ENCODE measurements around the gene NFIB. TPM values are rescaled to one million over a fixed set of nuclear protein-coding genes. Genes with fewer than 3 reads are reported as not detected.
A peak's percentile ranks its signal among the peaks of the same experiment; 100 is the strongest.

The NFIB gene
- total and polyA plus RNA-seq, 2 experiments from 2014 or later, result 15.2 to 27.3 TPM

DNA sequence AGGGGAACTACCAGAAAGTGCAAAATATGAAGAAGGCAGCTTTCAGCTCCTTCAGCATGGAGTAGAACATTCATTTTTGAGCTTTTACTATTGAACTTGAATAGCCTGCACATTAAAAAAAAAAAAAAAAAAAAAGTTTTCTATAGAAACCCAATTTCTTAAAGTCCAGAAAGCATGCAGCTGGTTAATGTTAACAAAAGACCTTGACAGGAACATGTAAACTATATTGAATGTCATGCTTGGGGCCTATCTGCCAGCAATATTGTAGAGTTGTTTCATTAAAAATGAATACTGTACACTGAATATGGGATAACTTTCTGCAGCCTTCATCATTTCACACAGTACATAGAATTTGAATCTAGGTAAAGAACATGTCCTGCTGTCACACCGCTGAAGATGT is 230.6 kb downstream of the NFIB start:
- WGBS (ENCODE audit: low lambda C conversion rate, missing lambda C conversion rate), result 90% methylated on average over 1 of the region's 1 CpG
- no peak overlapping the region for H3K4me2 ChIP-seq
- H3K4me1 ChIP-seq (ENCODE audit: insufficient read depth), result peaks cover 9% of the 10 kb centered on the region
- no peak overlapping the region for H2AFZ ChIP-seq
- no peak for DNase-seq (ENCODE audit: low spot score)
- H3K79me2 ChIP-seq, result no peaks in the 10 kb centered on the region
- TF ChIP-seq, protein P1, sequence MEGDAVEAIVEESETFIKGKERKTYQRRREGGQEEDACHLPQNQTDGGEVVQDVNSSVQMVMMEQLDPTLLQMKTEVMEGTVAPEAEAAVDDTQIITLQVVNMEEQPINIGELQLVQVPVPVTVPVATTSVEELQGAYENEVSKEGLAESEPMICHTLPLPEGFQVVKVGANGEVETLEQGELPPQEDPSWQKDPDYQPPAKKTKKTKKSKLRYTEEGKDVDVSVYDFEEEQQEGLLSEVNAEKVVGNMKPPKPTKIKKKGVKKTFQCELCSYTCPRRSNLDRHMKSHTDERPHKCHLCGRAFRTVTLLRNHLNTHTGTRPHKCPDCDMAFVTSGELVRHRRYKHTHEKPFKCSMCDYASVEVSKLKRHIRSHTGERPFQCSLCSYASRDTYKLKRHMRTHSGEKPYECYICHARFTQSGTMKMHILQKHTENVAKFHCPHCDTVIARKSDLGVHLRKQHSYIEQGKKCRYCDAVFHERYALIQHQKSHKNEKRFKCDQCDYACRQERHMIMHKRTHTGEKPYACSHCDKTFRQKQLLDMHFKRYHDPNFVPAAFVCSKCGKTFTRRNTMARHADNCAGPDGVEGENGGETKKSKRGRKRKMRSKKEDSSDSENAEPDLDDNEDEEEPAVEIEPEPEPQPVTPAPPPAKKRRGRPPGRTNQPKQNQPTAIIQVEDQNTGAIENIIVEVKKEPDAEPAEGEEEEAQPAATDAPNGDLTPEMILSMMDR (IDR thresholded peaks at IDR 0.05; ENCODE audit: poor library complexity), result no peak
- TF ChIP-seq EZH2 (IDR thresholded peaks at IDR 0.05; ENCODE audit: borderline replicate concordance) (no peak), EZH2phosphoT487 (IDR thresholded peaks at IDR 0.05; ENCODE audit: low read depth, severe bottlenecking, unreplicated experiment) (no peak)
- no peaks in the 10 kb centered on the region for H3K9me2 ChIP-seq (replicated peaks; ENCODE audit: insufficient read depth)
- no peaks in the 10 kb centered on the region for H3K27me3 ChIP-seq
- H3K4me3 ChIP-seq, result no peak overlapping the region
- no peaks in the 10 kb centered on the region for H3K36me3 ChIP-seq (replicated peaks; ENCODE audit: insufficient read depth, low read depth)
- H3K27ac ChIP-seq, result no peak overlapping the region
- no peaks in the 10 kb centered on the region for H4K20me1 ChIP-seq (ENCODE audit: insufficient read depth, poor library complexity, severe bottlenecking)
- no peaks in the 10 kb centered on the region for H3K9me3 ChIP-seq (ENCODE audit: low read depth)

GRCh38 chr9:14082732-14083131 is 231.2 kb downstream of the NFIB start:
- Histone ChIP-seq H4K20me1 (ENCODE audit: insufficient read depth, poor library complexity, severe bottlenecking) (no peaks in the 10 kb centered on the region), H3K4me2 (no peak overlapping the region), H3K4me1 (ENCODE audit: insufficient read depth) (peaks cover 9% of the 10 kb centered on the region), H3K9me2 (replicated peaks; ENCODE audit: insufficient read depth) (no peaks in the 10 kb centered on the region), H3K27ac (no peak overlapping the region), H3K79me2 (no peaks in the 10 kb centered on the region), H3K4me3 (no peak overlapping the region), H3K27me3 (no peaks in the 10 kb centered on the region), H3K36me3 (replicated peaks; ENCODE audit: insufficient read depth, low read depth) (no peaks in the 10 kb centered on the region), H3K9me3 (ENCODE audit: low read depth) (no peaks in the 10 kb centered on the region), H2AFZ (no peak overlapping the region)
- WGBS (ENCODE audit: low lambda C conversion rate, missing lambda C conversion rate), result 89% methylated on average over 3 of the region's 3 CpGs
- TF ChIP-seq EZH2phosphoT487 (IDR thresholded peaks at IDR 0.05; ENCODE audit: low read depth, severe bottlenecking, unreplicated experiment) (no peak), EZH2 (IDR thresholded peaks at IDR 0.05; ENCODE audit: borderline replicate concordance) (no peak)
- TF ChIP-seq, protein P1 (IDR thresholded peaks at IDR 0.05; ENCODE audit: poor library complexity), result no peak
- no peak for DNase-seq (ENCODE audit: low spot score)

DNA sequence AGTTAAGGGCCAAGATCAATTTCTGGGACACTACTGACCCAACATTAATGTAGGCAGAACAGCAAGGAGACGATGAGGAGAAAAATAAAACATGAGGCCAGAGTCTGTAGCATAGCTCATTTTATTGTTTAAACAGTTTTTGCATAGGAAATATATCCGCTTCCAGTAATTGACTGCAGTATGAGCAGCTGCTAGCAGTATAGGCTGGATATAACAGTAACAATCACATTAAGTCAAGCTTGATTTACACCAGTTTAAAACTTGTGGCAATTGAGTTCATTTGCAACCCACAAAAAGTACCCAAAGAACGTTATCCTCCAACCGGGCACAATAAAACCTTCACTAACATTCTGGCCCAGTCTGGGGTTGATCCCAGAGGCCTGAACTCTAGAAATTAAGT is 232.2 kb downstream of the NFIB start:
- Histone ChIP-seq H3K36me3 (replicated peaks; ENCODE audit: insufficient read depth, low read depth) (no peaks in the 10 kb centered on the region), H3K9me3 (ENCODE audit: low read depth) (no peaks in the 10 kb centered on the region), H4K20me1 (ENCODE audit: insufficient read depth, poor library complexity, severe bottlenecking) (no peaks in the 10 kb centered on the region), H3K27ac (peak overlapping the region; percentile 57), H3K4me3 (no peak overlapping the region), H3K4me2 (no peak overlapping the region), H3K27me3 (no peaks in the 10 kb centered on the region), H3K9me2 (replicated peaks; ENCODE audit: insufficient read depth) (no peaks in the 10 kb centered on the region), H3K79me2 (no peaks in the 10 kb centered on the region), H2AFZ (no peak overlapping the region), H3K4me1 (ENCODE audit: insufficient read depth) (peaks cover 9% of the 10 kb centered on the region)
- TF ChIP-seq EZH2 (IDR thresholded peaks at IDR 0.05; ENCODE audit: borderline replicate concordance), result no peak
- TF ChIP-seq EZH2phosphoT487 (IDR thresholded peaks at IDR 0.05; ENCODE audit: low read depth, severe bottlenecking, unreplicated experiment), result no peak
- TF ChIP-seq, protein P1 (IDR thresholded peaks at IDR 0.05; ENCODE audit: poor library complexity), result no peak
- 56% methylated on average over 4 of the region's 4 CpGs for WGBS (ENCODE audit: low lambda C conversion rate, missing lambda C conversion rate)
- no peak for DNase-seq (ENCODE audit: low spot score)

Data from hepatocyte (in vitro differentiated cells).